Endothelial cell of umbilical vein (primary cell): Measurements from ENCODE around the gene LRRC71. TPM values are rescaled to one million over a fixed set of nuclear protein-coding genes. Genes with fewer than 3 reads are reported as not detected.

Source experiments
- BruUV-seq: library from RNA; stranded (reverse); fragments of 400-500 nt; replicated peaks from 2 replicates; lab custom pipeline; 2021; lab: Mats Ljungman, UMichigan
- CTCF ChIA-PET: fragments of 300-600, 350-600 bp; sonication (Branson Sonifier 250); formaldehyde crosslinking; loops from one replicate; lab custom pipeline; 2021; ENCODE audit warnings: antibody characterized with exemption, inconsistent platforms; lab: Charles Lee
- POLR2A ChIA-PET: fragments of 300-600, 350-600 bp; sonication (Branson Sonifier 250); formaldehyde crosslinking; loops from one replicate; lab custom pipeline; 2021; ENCODE audit warnings: antibody characterized with exemption, inconsistent platforms; lab: Charles Lee
- DNase-seq: peaks from one replicate; pipeline ENCODE4 v3.0.0-alpha.2; 2011; ENCODE audit warnings: low read depth, low spot score
- FAIRE-seq: peaks from 2 replicates; lab custom pipeline; 2011; peaks lifted over from hg19 to GRCh38; lab: Jason Lieb, UNC
- H2AFZ ChIP-seq: 2 replicates; pipeline ENCODE4 v1.6.0; 2012; ENCODE audit warnings: low read depth, low read length, control low read depth, inconsistent platforms
- H3K27ac ChIP-seq: 2 replicates; pipeline ENCODE4 v1.5.1; 2011; ENCODE audit warnings: low read depth, mild to moderate bottlenecking, control low read depth, low read length, moderate library complexity; ENCODE audit not compliant: insufficient read depth
- H3K27me3 ChIP-seq, 2 experiments: 2 replicates each; pipeline versions ENCODE4 v1.6.0 to v1.6.1; 2011; ENCODE audit warnings: low read length in 2 of 2, mixed read lengths in 1 of 2; ENCODE audit not compliant: control insufficient read depth in 2 of 2, insufficient read depth in 2 of 2
- H3K36me3 ChIP-seq, 2 experiments: 2 replicates in 1 of 2; 3 replicates in 1 of 2; pipeline ENCODE4 v1.5.1; 2011; ENCODE audit warnings: low read length in 2 of 2, mild to moderate bottlenecking in 1 of 2, moderate library complexity in 1 of 2; ENCODE audit not compliant: control insufficient read depth in 2 of 2, insufficient read depth in 2 of 2; ENCODE audit errors: extremely low read depth in 1 of 2
- H3K4me1 ChIP-seq: 3 replicates; pipeline ENCODE4 v1.5.1; 2011; ENCODE audit warnings: mild to moderate bottlenecking, low read length; ENCODE audit not compliant: control insufficient read depth, insufficient read depth; ENCODE audit errors: extremely low read depth
- H3K4me2 ChIP-seq: 2 replicates; pipeline ENCODE4 v1.6.1; 2011; ENCODE audit warnings: low read length, control low read depth, mixed read lengths; ENCODE audit not compliant: insufficient read depth
- H3K4me3 ChIP-seq, 3 experiments: fragments of 200-600 bp in 1 of 3; sonication (generic), shearing (Covaris generic) in 1 of 3; replicated peaks in 1 of 3; 2 replicates each; pipeline ENCODE4 v1.5.1; 2011 to 2016; ENCODE audit warnings: control low read depth in 3 of 3, low read length in 3 of 3, mild to moderate bottlenecking in 2 of 3, inconsistent platforms in 1 of 3, low read depth in 1 of 3, moderate library complexity in 1 of 3; ENCODE audit not compliant: insufficient read depth in 1 of 3
- H3K79me2 ChIP-seq: 2 replicates; pipeline ENCODE4 v1.6.0; 2012; ENCODE audit warnings: low read length, inconsistent platforms; ENCODE audit not compliant: control insufficient read depth, insufficient read depth
- H3K9ac ChIP-seq: replicated peaks from 2 replicates; pipeline ENCODE3; 2011; ENCODE audit warnings: low read length, control low read depth; ENCODE audit not compliant: insufficient read depth; ENCODE audit errors: extremely low read depth
- H3K9me1 ChIP-seq: replicated peaks from 3 replicates; pipeline ENCODE4 v1.6.0; 2011; ENCODE audit warnings: mild to moderate bottlenecking, low read length; ENCODE audit not compliant: control insufficient read depth, insufficient read depth; ENCODE audit errors: extremely low read depth
- H3K9me3 ChIP-seq: replicated peaks from 2 replicates; pipeline ENCODE4 v1.5.1; 2012; ENCODE audit warnings: low read length, inconsistent platforms; ENCODE audit not compliant: control insufficient read depth, insufficient read depth
- H4K20me1 ChIP-seq: replicated peaks from 2 replicates; pipeline ENCODE3; 2011; ENCODE audit warnings: mild to moderate bottlenecking, low read length; ENCODE audit not compliant: control insufficient read depth, insufficient read depth; ENCODE audit errors: extremely low read depth
- EZH2 ChIP-seq: IDR thresholded peaks from 2 replicates; pipeline ENCODE4 v1.6.1; 2012; ENCODE audit warnings: borderline replicate concordance, low read depth, mild to moderate bottlenecking, moderate library complexity, low read length, inconsistent platforms; ENCODE audit not compliant: severe bottlenecking
- FOS ChIP-seq: IDR thresholded peaks from 2 replicates; pipeline ENCODE4 v1.6.1; 2011; ENCODE audit warnings: mild to moderate bottlenecking, low read length, moderate library complexity, borderline replicate concordance; ENCODE audit not compliant: insufficient read depth
- GATA2 ChIP-seq: IDR thresholded peaks from 2 replicates; pipeline ENCODE4 v1.7.0; 2011; ENCODE audit warnings: low read depth, mild to moderate bottlenecking, moderate library complexity, mixed read lengths, low read length; ENCODE audit not compliant: insufficient read length, insufficient read depth
- JUN ChIP-seq: IDR thresholded peaks from 2 replicates; pipeline ENCODE4 v1.6.1; 2011; ENCODE audit warnings: borderline replicate concordance, low read depth; ENCODE audit not compliant: insufficient read length, insufficient read depth
- MAX ChIP-seq: IDR thresholded peaks from 2 replicates; pipeline ENCODE4 v1.6.1; 2011; ENCODE audit not compliant: insufficient read depth, insufficient read length
- MYC ChIP-seq: IDR thresholded peaks from one replicate; pipeline ENCODE4 v1.6.1; 2011; ENCODE audit warnings: mild to moderate bottlenecking, low read depth, low read length
- POLR2A ChIP-seq: IDR thresholded peaks from 2 replicates; pipeline ENCODE4 v1.6.1; 2012; ENCODE audit warnings: low read depth, mild to moderate bottlenecking, control low read depth, low read length
- dilution Hi-C: fragments of 300-500 bp; cut with MboI; formaldehyde crosslinking; loops from one replicate; pipeline ENCODE4 v1.15.0; 2019; ENCODE audit warnings: low sequenced_read_pairs; ENCODE audit not compliant: extremely low pct_ligation_motif_present
- intact Hi-C: fragments of 100-400 bp; cut with micrococcal nuclease; formaldehyde crosslinking; loops from one replicate; pipeline ENCODE4 v1.10.0; 2022
- polyA plus RNA-seq, 4 experiments: library from polyadenylated mRNA; depleted of rRNA in 3 of 4; stranded (reverse) in 3 of 4; unstranded in 1 of 4; fragments of >200 nt; gene quantifications; 2 replicates each; pipeline versions ENCODE4 v1.2.1 to v1.2.3, GENCODE V29; 2011 to 2012; ENCODE audit warnings: missing spikeins in 1 of 4
- total RNA-seq: library from RNA; stranded (reverse); gene quantifications from 2 replicates; pipeline ENCODE4 v1.2.3, GENCODE V29; 2021
- TF ChIP-seq, protein P1 (sequence below), 2 donors: IDR thresholded peaks; 1 replicate in 1 of 2; 2 replicates in 1 of 2; pipeline ENCODE4 v1.5.1; 2011; ENCODE audit warnings: low read length in 2 of 2, mild to moderate bottlenecking in 2 of 2, moderate library complexity in 2 of 2, control low read depth in 1 of 2, inconsistent platforms in 1 of 2, low read depth in 1 of 2; ENCODE audit not compliant: insufficient read depth in 1 of 2; ENCODE audit errors: extremely low read depth in 1 of 2

The LRRC71 gene
- total and polyA plus RNA-seq, 2 donors (not counting 3 experiments of a cell fraction or from before 2014, with no cell fraction given), result 0.35 to 0.66 TPM

DNA sequence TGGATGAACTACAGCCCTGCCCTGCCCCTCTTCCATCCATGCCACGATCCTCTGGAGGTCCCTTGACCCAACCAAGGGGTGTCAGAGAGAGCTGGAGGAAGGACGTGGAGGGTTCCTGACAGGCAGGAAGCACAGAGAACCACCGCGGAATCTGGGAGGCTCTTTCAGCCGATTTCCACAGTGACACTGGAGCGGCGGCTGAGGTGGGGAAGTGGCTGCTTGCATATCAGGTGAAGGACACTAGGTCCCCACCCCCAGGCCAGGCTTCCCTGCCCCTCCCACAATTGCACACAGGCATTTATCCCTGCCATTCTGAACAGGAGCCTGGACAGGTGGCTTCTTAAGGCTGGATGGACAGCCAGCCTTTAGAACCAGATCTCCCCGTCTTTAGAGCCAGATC lies 17.5 kb downstream of the LRRC71 start:
- no peaks in the 10 kb centered on the region for H3K27me3 ChIP-seq
- no peaks in the 10 kb centered on the region for H3K4me1 ChIP-seq
- intact Hi-C loops (no loop called here), dilution Hi-C loops (no loop called here)
- no peaks in the 10 kb centered on the region for H3K9me1 ChIP-seq
- BruUV-seq, result no TSS peak
- no peak for TF ChIP-seq EZH2
- TF ChIP-seq GATA2, result no peak
- TF ChIP-seq POLR2A, result no peak
- TF ChIP-seq, protein P1, sequence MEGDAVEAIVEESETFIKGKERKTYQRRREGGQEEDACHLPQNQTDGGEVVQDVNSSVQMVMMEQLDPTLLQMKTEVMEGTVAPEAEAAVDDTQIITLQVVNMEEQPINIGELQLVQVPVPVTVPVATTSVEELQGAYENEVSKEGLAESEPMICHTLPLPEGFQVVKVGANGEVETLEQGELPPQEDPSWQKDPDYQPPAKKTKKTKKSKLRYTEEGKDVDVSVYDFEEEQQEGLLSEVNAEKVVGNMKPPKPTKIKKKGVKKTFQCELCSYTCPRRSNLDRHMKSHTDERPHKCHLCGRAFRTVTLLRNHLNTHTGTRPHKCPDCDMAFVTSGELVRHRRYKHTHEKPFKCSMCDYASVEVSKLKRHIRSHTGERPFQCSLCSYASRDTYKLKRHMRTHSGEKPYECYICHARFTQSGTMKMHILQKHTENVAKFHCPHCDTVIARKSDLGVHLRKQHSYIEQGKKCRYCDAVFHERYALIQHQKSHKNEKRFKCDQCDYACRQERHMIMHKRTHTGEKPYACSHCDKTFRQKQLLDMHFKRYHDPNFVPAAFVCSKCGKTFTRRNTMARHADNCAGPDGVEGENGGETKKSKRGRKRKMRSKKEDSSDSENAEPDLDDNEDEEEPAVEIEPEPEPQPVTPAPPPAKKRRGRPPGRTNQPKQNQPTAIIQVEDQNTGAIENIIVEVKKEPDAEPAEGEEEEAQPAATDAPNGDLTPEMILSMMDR (IDR thresholded peaks at IDR 0.05; ENCODE audit: extremely low read depth in 1 of 2, insufficient read depth in 1 of 2, low read depth in 1 of 2, low read length in 2 of 2), result no peak
- TF ChIP-seq MYC, result no peak
- TF ChIP-seq JUN, result no peak
- TF ChIP-seq FOS, result no peak
- TF ChIP-seq MAX, result no peak
- no peaks in the 10 kb centered on the region for H4K20me1 ChIP-seq
- no peak overlapping the region for H3K4me2 ChIP-seq
- POLR2A ChIA-PET, result no interaction called here
- H3K9ac ChIP-seq, result no peak overlapping the region
- no peaks in the 10 kb centered on the region for H3K79me2 ChIP-seq
- CTCF ChIA-PET, result interaction anchor here (0.9 to 2.7 kb wide), 6 partner anchors 9 to 248 kb away, joined by 3 to 11 read pairs (median 4); partner anchors contain the start of gene NTRK1
- peaks cover 5 to 34% of the 10 kb centered on the region in 2 experiments for H3K36me3 ChIP-seq
- H3K9me3 ChIP-seq, result no peaks in the 10 kb centered on the region
- no peak overlapping the region for H3K27ac ChIP-seq
- no peak overlapping the region for H3K4me3 ChIP-seq
- no peak overlapping the region for H2AFZ ChIP-seq
- FAIRE-seq (no peak), DNase-seq (no peak)
